ENCODE results near the gene FKBP8.
"Not testable (repeated sequence)": the region's sequence is repeated elsewhere in the genome, so short reads cannot be mapped to it uniquely, and the experiment has no call there.

FKBP8 gene

DNA sequence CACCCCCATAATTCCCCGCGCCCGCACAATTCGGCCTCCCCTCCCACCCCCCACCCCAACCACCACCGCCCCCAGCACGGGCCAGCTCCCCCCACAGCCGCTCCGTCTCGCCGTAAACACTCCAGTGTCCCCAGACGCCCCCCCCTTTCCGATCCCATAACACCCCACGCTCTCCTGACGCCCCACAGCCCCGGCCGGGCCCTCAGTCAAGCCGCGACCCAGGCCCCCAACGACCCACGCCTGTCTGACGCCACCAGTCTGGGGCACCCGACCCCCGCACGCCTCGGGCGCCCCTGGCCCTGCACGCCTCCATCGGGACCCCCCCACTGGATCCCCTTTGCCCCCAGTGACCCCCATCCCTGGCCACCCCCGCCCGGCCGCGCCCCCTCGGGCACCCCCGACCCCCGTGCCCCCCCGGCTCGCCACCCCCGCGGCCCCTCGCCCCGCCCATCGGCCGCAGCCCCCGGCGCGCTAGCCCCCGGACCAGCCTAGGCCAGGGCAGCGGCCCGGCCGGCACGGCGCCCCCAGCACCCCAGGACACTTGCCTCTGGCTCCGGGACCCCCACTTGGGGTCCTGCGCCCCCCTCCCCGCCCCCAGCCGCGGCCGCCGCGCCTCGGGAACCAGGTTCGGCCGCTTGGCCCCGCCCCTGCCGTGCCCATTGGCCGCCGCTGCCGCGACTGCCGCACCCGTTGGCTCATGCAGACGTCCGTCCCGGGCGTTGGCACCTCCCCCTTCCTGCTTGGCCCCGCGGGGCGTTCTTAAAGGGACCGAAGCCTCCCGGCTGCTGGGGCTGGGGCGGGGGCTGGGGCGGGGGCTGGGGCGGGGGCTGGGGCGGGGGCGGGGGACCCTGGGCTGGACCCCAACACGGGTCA lies at the start of gene FKBP8:
Gene FKBP8 (minus strand): TSS at position 633 of the 873 bp plus-strand sequence. CDS start 1,603 bp downstream, outside the sequence.
- H3K4me3 ChIP-seq (ENCODE audit: low read depth, low read length): peak within 1 kb of the TSS; percentile 81

DNA sequence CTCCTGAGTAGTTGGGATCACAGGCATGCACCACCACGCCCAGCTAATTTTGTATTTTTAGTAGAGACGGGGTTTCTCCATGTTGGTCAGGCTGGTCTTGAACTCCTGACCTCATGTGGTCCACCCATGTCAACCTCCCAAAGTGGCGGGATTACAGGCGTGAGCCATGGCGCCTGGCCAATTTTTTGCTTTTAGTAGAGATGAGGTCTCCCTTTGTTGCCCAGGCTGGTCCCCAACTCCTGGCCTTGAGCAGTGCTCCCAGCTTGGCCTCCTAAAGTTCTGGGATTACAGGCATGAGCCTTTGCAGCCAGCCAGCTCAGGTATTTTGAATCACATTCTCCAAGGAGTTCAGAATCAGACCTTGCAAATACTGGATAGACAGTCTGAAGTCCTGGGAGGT lies 49.4 kb upstream of the FKBP8 start:
- not testable (repeated sequence) for DNase-seq (ENCODE audit: low read depth); H3K4me3 ChIP-seq (ENCODE audit: low read depth, low read length)

More for the DNA sequence above, at the start of gene FKBP8:
- TF ChIP-seq, protein P1, sequence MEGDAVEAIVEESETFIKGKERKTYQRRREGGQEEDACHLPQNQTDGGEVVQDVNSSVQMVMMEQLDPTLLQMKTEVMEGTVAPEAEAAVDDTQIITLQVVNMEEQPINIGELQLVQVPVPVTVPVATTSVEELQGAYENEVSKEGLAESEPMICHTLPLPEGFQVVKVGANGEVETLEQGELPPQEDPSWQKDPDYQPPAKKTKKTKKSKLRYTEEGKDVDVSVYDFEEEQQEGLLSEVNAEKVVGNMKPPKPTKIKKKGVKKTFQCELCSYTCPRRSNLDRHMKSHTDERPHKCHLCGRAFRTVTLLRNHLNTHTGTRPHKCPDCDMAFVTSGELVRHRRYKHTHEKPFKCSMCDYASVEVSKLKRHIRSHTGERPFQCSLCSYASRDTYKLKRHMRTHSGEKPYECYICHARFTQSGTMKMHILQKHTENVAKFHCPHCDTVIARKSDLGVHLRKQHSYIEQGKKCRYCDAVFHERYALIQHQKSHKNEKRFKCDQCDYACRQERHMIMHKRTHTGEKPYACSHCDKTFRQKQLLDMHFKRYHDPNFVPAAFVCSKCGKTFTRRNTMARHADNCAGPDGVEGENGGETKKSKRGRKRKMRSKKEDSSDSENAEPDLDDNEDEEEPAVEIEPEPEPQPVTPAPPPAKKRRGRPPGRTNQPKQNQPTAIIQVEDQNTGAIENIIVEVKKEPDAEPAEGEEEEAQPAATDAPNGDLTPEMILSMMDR (conservative IDR thresholded peaks at IDR 0.05; ENCODE audit: low read depth, low read length): no peak
- peak; percentile 92 for DNase-seq (ENCODE audit: low read depth)

DNA sequence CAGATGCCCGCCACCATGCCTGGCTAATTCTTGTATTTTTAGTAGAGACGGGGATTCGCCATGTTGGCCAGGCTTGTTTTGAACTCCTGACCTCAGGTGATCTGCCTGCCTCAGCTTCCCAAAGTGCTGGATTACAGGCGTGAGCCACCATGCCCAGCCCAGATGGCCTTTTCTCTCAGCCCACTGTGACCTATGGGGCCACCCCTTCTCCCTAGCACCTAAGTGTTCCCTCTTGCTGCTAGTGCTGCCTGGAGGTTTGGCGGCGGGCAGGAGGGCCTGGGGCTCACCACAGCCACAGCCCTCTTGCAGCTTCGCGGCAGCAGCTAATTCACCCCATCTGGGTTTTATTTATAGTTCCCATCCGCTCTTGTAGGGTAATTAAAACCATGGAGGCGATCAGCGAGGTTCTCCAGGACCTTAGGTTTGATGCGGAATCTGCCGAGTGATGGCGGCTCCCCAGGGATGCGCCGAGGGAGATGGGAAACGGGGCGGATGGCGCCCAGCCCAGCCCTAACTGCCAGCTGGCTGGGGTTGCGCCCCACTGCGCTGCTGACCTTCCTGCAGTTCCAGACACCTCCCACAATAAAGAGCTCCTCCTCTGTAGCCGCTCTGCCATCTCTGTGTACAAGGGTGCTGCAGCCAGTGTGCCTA lies 48.5 kb upstream of the FKBP8 start:
- DNase-seq (ENCODE audit: low read depth): no peak
- H3K4me3 ChIP-seq (ENCODE audit: low read depth, low read length): no peak overlapping the region
- TF ChIP-seq, protein P1 (conservative IDR thresholded peaks at IDR 0.05; ENCODE audit: low read depth, low read length): no peak

DNA sequence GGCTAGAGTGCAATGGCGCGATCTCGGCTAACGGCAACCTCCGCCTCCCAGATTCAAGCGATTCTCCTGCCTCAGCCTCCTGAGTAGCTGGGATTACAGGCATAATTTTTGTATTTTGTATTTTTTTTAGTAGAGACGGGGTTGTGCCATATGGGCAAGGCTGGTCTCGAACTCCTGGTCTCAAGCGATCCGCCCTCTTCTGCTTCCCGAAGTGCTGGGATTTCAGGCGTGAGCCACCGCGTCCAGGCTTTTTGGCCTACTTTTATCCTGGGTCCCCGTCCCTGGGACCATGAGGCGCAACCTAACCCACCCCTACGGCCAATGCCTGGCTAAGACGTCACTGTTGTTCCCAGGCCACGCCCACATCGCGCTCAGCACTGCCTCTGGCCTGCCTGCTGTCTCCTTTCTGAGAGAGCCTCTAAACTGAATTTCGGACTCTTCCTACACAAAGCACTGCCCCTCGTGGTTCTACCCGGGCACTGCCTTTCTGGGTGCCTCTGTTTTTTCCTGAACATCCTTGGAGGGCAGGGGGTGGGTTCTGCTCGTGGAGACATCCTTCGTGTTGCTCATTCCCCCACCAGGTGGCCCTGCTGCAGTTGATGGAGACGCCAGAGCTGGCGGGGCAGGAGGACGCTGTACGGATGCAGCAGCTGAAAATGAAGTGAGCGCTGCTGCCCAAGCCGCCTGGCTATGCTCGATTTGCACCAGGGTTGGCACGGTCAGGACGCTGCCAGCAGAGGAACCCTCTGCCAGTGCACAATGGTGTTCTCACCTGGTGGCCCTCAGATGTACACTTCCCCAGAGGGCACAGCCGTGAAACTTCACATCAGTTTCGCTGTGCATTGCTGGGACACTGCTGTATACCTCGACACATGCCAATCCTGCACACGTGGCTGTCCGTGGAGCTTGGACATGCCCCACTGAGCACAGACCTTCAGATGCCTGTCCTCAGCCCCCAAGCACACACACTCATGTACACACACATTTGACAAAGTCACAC lies 47.2 kb upstream of the FKBP8 start:
- DNase-seq (ENCODE audit: low read depth): peak; percentile 87

DNA sequence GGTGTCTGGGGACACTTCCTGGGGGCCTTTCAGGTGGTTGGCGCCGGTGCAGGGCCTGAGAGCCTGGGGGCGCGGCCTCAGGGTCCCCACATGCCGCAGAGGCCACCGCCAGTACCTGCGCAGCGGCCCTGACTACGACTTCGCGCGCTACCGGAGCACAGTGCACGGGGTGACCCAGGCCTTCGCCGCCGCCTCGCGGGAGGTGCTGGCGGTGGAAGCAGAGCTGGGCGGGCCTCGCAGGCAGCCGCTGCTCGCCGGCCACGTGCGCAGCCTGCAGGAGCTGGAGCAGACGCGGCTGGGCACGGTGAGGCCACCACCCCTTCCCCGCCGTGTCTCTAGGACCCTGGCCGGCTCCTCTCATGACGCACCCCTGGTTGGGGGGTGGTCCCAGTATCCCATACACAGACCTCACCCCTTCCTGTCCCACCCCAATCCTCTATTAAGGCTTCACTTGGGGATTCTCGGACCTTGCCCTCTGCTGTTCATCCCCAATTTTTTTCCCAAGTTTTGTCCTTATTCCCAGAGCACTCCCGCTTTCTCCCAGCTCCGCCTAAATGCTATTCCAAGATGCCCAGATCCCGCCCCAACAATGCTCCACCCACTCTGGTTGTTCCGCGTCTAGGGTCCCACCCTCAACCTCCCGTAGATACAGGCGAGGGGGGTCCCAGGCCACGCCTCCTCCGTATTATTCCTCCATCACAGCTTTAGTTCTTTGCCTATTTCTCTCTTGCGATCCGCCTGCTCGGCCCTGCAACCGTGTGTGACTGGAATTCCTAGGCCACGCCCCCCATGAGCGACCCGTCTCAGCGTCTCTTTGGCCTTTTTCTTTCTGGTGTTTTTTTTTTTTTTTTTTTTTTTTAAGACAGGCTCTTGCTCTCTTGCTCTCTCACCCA lies 46.3 kb upstream of the FKBP8 start:
- DNase-seq (ENCODE audit: low read depth): peak; percentile 68
- TF ChIP-seq, protein P1 (conservative IDR thresholded peaks at IDR 0.05; ENCODE audit: low read depth, low read length): peak; percentile 19
- peak overlapping the region; percentile 78 for H3K4me3 ChIP-seq (ENCODE audit: low read depth, low read length)

More for the DNA sequence above, 47.2 kb upstream of the FKBP8 start:
- TF ChIP-seq, protein P1 (conservative IDR thresholded peaks at IDR 0.05; ENCODE audit: low read depth, low read length): peak; percentile 64
- peak overlapping the region; percentile 78 for H3K4me3 ChIP-seq (ENCODE audit: low read depth, low read length)

DNA sequence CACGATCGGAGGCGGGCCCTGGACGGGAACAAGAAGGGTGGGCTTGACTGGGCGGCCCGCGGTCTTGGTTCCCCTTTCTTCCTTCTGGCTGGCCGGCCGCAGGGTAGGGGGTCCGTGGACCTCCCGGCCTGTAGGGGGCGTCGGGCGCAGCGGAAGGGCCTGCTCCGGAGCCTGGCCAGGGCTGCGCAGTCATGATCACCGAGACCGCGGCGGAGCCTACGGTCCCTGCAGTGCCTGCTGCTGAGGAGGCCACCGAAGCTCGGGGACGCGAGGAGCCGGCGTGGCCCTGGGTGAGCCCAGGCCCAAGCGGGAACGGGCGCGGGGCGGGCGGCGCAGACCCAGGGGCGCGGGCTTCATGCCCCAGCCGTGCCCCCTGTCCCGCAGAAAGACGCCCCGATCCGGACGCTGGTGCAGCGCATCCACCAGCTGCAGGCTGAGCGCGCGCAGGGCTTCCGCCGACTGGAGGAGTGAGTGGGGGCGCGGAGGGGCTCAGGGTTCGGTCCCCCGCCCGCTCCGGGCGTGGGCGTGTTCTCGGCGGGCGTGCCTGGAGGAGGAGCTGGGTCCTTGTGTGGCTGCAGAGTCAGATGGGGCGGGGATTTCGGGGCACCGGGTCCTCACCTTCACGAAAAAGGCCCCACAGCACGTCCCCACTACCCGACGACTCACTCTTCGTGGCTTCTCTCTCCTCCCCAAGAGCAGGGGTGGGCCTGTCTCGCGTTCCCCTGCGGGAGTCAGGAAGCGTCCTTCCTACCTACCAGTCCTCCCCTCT lies 45.4 kb upstream of the FKBP8 start, which contains the start of gene REX1BD:
Gene REX1BD (plus strand): TSS at position 188 of the 769 bp plus-strand sequence. CDS start 4 bp downstream, at position 192.
- TF ChIP-seq, protein P1 (conservative IDR thresholded peaks at IDR 0.05; ENCODE audit: low read depth, low read length): peak; percentile 75
- peak within 1 kb of the TSS; percentile 78 for H3K4me3 ChIP-seq (ENCODE audit: low read depth, low read length)
- DNase-seq (ENCODE audit: low read depth): peak; percentile 73

Measured in choroid plexus epithelial cell (primary cell).